Measurements from ENCODE around the gene KATNBL1.

Gene KATNBL1, protein sequence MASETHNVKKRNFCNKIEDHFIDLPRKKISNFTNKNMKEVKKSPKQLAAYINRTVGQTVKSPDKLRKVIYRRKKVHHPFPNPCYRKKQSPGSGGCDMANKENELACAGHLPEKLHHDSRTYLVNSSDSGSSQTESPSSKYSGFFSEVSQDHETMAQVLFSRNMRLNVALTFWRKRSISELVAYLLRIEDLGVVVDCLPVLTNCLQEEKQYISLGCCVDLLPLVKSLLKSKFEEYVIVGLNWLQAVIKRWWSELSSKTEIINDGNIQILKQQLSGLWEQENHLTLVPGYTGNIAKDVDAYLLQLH

DNA sequence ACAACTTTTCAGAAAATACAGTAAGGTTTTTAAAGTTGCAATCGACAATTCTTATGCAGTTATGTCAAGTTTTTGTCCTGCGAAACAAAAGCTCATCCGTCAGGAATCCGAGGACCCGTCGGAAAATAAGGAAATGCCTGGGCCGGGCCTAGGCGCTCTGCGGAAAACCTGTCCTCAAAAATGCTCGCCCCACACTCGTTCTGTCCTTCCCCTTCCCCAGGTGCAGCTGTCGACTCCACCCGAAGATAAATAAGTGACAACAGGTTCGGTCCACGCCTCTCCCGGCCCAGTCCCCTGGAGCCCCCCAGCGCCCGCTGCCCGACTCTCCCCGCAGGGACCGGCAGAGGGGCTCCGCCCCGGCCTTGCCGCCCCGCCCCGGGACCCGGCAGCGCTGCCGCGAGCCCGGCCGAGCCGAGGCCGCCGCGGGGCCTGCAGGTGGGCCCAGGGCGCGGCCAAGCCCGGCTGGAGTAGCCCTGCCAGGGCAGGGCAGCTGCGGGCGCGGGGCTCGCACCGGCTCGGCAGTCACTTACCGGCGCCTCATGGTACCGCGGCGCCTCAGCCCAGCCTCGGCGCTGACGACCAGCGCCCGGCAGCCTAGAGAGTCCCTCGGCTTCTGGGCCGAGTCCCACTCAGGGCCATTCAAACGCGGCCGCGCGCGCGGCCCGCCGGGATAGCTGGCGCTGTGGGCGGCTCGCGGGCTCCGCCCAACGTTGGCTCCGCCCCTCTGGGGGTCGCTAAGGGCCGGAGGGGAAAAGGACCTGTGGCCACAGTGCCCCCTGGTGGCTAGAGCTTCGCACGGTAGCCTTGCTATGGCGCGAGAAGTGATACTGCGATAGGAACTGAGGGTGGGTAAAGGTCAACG lies at the start of gene KATNBL1:
TSS of gene KATNBL1 (minus strand) at position 676 of the 862 bp plus-strand sequence. CDS start 46,420 bp downstream, outside the sequence.
- peak; percentile 97 to 99 for DNase-seq (ENCODE audit: low read depth in 2 of 2)

DNA sequence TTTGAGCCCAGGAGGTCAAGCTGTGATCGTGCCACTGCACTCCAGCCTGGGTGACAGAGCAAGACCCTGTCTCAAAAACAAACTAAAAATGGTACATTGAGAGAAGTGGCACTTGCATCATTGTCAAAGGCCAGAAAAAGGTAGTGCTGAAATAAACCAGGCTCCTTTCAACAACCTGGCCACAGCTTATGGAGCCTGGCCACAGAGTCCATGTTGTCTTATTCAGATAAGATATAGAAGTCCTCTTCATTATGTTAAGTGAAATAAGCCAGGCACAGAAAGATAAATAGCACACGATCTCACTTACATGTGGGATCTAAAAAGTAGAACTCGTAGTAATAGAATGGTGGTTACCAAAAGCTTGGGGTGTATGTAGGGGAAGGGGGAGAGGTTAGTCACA lies 49.7 kb upstream of the KATNBL1 start:
- no peak for DNase-seq (ENCODE audit: low read depth in 2 of 2)

DNA sequence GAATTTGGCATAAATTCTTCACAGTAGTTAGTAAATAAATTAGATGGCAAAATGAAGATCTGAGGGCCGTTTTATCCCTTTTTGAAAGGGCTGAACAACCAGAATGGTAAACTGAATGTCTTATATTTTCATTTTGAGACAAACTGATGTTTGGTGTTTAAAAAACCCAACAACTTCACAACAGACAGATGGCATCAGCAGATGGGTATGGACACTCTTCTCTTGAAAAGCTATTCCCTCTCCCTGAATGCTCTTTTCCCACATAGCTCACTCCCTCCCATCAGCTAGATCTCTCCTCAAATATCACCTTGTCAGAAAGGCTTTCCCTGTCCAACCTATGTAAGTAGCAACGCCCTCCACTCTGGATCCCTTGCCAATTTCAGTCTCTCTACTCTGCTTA lies 48.3 kb upstream of the KATNBL1 start:
- no peak for DNase-seq (ENCODE audit: low read depth in 2 of 2)

DNA sequence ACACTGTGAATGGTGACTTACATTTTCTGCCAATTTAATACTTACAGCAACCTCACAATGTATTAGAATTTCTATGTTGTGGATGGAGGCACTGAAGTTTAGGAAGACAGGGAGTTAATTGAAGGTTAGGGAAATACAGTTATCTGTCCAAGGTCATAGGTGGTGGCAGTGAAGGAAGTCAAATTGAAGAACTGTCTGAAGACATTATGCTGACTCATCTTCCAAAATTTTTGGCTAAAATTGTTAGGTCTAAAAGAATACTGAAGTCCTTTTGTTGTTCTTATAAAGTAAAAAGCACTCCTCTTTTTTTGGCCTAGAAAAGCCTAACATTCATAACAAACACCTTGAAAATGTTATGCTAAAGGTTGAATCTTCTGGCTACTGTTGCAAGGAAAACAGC lies 42.6 kb upstream of the KATNBL1 start:
- DNase-seq (ENCODE audit: low read depth in 2 of 2): no peak

DNA sequence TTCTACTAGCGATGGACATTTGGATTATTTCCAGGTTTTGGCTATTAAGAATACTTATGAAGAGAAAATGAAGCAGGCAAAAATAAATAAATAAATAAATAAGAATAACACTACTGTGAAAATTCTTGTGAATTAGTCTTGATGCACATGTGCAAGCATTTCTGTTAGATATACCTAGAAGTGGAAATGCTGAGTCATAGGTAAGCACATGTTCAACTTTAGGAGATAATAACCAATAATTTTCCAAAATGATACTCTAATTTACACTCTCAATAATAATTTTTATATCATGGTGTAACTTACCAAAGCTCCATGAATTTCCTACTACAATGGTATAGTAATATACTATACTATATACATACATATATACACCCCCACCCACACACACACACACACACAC lies 38.3 kb upstream of the KATNBL1 start:
- no peak for DNase-seq (ENCODE audit: low read depth in 2 of 2)

DNA sequence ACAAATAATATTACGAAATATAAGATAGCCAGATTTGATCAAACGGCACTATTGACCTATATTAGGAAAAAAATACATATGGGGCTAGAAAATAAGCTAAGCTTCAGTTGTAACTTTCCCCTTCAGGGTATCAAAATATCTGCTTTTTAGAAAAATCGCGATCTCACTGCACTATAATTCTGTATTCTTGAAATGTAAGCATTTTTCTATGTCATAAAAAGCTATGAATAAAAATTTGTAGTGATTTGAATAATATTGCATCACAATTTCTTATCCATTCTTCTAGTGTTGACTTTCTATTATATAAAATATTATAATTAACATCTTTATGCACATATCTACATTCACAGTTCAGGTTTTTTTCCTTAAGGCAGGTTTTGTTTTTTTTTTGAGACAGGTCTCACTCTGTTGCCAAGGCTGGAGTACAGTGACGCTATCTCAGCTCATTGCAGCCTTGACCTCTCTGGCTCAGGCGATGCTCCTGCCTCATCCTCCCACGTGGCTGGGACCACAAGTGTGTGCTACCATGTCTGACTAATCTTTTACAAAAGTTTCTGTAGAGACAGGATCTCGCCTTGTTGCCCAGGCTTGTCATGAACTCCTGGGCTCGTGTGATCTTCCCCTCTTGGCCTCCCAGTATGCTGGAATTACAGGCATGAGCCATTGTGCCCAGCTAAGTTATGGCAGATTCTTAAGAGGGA lies 36.5 kb upstream of the KATNBL1 start:
- no peak for DNase-seq (ENCODE audit: low read depth in 2 of 2)

DNA sequence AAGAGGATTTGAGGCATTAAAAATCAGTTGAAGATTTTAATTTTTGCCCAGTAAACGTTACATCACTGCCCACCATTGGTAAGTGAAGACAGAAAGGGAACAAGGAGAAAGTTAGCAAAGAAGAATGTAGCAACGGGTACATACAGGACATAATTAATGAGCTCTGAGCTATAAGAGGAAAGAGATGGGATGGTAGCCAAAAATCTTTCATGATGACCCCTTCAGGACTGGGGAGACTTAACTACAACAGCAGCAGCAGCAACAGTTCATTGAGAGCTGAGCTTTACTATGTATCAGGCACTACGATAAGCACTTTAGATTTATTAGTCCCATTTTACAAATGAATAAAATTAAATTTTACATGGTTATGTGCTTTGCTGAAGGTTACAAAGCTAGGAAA lies 33.3 kb upstream of the KATNBL1 start:
- no peak for DNase-seq (ENCODE audit: low read depth in 2 of 2)

DNA sequence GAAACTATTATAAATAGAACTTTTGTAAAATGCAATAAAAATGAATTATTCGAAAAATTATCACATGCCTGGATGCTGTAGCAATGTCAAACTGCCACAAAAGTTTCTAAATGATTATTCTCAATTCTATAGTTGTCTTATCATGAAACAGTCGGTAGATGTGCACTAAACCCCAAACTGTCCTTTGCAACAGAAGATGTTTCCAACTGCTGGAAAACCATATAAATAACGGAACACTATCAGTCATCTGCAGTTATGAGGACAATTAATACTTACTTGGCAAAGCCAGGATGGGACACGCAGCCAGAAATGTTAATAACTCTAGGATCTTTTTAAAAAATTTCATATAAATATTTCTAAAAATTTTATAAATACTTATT lies 32.4 kb upstream of the KATNBL1 start:
- no peak for DNase-seq (ENCODE audit: low read depth in 2 of 2)

DNA sequence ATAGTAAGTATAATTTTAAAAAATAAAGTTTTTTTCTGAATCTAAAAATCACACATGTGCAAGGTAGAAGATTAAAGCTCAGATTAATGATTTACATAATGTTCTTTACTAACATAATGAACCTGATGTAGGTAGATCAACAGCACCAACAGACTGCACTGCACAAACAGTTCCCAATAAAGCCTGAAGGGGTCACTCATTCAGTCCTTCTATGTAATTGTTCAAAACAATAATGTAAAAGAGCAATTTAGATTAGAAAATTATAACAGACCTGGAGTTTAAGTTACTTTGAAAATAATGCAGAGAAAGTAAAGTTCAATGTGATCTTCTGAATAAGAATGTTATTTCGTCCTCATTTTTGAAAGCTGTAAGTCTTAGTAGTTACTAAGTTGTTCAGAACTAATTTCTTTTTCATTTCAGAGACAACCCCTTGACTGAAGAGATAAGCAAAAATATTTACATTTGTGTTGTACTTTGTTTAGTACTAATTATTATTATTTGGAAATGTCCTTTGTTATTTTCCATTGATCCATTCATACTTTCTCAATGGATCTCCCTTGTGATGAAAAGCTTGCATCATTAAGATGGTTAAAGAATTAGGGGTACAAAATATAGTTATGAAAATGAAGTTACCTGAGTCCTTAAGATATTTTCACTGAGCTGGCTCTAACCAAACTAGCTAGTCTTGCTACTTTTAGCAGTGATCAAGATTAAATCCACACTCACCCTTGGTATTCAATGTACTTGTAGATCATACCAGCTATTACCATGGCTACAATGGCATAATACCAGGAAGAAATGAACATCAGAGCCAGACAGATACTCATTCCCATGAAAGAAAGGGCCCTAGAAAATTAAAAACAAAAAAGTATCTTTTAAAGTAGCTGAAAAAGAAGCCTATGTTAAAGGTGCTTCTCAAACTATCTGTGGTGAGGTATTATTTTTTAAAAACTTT lies 31.8 kb upstream of the KATNBL1 start:
- DNase-seq (ENCODE audit: low read depth in 2 of 2): no peak

DNA sequence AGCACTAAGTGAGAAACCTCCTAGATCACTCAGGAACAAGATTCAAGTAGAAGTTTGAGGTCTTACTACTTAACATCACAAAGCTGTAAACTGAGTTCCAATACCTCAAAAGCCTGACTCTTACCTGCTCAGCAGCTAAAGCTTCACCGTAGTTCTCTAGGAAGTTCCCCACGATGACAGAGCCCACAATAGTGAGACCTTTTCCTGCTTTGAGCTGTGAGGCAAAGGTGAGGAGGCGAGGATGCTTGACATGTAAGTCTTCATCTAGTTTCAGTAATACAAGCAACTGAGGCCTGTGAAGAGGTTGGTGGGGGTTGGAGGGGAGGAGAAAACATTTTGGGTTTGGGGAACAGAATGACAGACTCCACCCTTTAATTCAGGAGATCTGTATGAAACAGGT lies 30.6 kb upstream of the KATNBL1 start:
- no peak for DNase-seq (ENCODE audit: low read depth in 2 of 2)

DNA sequence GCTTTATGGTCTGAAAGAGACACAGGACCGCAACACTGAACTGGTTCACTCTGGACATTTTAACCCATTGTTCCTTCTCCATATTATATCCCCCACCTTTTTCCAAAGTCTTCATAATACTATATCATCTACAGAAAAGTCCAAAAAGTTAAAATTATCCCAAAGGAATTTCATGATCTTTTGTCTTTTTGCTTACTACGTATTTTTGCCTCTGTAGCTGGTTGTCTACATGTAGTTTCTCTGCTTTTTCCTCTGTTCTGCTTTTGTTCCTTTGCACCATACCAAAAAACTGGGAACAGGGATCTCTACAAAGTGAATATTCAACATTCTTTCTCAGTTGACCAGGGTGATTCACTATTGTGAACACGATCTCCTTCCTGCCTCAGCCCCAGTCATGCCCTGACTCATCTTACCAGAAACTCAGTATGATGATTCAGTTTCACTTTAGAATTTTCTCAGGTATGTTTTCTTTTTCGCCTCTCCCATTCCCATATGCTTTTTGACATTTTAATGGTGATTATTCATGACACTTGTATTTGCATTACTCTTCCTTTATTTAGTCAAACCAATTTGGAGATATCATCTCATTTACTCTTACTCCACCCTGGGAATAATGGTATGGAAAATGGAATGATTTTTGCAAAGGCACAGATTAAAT lies 29.4 kb upstream of the KATNBL1 start:
- DNase-seq (ENCODE audit: low read depth in 2 of 2): peak in 1 of 2 donors; percentile 24

DNA sequence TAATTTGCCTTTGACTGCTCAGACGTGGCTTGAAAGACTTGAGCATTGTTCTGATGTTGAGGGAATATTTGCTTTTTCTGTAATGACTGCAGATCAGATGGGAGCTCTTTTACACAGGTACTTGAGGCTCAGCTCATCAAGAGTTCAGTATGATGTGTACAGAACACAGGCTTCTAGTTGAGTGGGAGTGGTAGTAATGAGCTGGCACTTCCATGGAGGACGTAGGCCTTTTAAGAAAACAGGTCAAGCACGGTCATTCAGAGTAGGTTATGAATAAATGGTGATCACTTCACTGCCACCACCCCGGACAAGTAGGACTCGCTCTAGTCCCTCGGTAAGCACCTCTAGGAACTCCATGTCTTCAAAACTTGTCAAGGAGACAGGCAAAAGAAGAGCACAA lies 23.7 kb upstream of the KATNBL1 start:
- no peak for DNase-seq (ENCODE audit: low read depth in 2 of 2)

DNA sequence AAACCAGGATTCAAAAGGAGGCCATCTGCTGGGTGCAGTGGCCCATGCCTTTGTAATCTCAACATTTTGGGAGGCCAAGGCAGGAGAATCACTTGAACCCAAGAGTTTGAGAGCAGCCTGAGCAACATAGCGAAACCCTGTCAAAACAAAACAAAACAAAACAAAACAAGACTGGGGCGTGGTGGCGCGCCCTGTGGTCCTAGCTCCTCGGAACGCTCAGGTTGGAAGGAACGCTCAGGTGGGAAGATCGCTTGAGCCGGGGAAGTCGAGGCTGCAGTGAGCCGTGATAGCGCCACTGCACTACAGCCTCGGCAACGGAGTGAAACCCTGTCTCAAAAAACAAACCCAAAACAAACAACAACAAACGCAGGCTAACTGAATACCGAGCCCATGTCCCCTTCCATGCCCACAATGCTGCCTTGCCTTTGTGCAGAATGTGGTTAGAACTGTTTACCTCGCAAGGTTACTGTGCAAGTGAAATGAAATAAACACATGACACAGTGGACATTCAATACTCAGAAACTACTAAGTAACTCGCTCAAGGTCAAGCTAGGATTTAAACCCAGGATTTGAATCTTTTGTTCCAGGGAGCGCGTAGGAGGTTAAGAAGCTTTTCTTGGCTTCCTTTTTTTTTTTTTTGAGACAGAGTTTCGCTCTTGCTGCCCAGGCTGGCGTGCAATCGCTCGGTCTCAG lies 14.2 kb upstream of the KATNBL1 start:
- DNase-seq (ENCODE audit: low read depth in 2 of 2): no peak

DNA sequence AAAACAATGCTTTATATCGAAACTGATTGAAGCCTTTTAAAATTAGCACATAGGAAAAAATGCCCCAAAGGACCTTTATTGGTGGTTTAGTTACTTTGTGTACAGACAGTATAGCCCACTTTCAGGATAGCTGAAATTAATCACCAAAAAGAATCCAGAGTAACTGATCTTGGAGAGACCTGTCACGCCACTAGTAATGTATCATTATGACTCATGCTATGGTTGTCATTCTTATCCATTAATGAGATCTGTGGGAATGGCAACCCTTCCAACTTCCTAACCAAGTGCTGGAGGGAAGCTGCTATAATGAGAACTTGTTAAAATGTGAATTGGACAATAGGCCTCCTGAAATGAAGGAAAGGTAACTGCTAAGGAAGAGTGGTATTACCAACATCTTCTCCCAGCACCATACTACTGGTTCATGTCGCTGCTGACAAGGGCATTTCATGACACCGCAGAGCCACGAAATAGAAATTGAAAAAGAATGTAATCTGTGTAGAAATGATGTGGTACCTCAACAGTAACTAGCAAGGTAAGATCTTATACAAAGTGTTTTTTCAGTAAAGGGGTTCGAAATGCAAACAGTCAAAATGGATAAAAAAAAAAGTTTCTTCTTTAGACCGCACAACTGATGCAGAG lies 7.8 kb upstream of the KATNBL1 start:
- DNase-seq (ENCODE audit: low read depth in 2 of 2): no peak

DNA sequence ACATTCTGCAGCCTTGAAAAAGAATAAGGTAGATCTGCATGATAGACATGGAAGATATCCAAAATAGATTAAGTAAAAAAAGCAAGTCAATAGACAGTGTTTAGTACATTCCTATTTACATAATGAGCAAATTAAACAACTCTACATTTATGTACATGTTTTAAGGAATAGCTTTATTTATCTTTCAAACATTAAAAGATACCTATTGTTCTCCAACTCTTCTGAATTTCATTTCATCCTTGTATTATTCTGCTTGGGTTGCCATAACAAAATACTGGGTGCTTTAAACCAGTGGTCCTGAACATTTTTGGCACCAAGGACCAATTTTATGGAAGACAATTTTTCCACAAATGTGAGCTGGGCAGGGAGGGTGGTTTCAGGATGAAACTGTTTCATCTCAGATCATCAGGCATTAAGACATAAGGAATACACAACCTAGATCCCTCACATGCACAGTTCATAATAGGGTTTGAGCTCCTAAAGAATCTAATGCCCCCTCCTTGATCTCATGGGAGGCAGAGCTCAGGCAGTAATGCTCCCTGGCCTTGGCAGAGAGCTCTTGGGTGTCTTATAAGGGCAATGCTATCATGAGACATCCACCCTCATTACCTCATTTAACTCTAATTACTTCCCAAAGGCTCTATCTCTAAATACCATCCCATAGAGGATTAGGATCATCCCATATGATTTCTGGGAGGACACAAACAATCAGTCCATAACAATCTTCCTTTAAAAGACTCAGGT lies 6.8 kb upstream of the KATNBL1 start:
- no peak for DNase-seq (ENCODE audit: low read depth in 2 of 2)

DNA sequence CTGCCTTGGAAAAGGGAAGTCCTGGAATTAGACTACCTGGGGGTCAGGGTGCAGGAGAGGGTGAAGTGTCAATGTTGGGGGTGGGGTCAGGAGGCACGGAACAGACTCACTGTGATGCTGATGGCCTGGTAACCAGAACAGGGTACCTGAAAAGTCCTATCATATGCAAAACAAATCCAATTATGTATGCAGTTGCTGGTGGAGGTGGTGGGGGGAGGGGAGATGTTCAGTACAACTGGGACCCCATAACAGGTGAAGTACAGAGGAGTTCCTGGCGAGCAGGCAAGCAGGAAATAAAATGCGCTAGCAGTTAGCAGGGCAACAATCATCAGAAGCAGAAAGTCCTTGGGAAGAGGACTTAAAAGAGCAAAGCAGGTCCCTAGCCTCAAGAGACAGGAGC lies 4.2 kb upstream of the KATNBL1 start:
- no peak for DNase-seq (ENCODE audit: low read depth in 2 of 2)

DNA sequence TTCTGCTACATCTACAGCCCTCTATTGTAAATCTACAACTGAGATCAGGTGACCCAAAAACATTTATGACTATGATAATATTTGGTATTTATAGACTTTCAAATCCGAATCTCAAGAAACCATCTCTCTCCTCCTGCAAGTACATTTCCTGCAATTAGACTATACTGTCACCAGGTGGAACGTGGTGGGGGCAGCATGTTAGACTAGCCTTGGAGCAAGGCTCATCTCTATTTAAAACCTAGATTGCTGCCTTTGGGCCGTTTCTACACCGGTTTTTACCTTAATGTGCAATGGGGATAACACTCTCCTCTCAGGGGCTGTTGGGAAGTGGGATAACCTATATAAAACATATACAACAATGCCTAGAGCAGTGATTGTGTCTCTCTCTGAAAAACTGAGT lies 3.8 kb upstream of the KATNBL1 start:
- no peak for DNase-seq (ENCODE audit: low read depth in 2 of 2)

DNA sequence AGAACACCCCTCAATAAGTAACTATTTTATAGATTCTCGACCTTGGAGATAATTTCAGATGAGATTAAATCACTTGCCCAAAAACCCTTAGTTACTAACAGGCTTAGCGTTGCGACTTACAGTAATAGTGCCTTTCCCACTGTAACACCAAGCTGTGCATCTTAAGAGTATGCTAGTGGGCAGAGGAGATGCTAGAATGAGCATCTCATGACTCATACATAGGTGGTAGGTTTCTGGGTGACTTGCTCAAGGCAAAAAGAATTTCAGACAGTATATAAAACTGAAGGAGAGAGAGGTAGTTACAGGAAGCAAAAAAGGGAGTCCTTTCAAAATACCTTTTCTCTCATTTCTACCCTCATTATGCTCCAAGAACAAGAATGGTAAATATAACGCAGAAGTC lies 3.9 kb downstream of the KATNBL1 start:
- DNase-seq (ENCODE audit: low read depth in 2 of 2): no peak

DNA sequence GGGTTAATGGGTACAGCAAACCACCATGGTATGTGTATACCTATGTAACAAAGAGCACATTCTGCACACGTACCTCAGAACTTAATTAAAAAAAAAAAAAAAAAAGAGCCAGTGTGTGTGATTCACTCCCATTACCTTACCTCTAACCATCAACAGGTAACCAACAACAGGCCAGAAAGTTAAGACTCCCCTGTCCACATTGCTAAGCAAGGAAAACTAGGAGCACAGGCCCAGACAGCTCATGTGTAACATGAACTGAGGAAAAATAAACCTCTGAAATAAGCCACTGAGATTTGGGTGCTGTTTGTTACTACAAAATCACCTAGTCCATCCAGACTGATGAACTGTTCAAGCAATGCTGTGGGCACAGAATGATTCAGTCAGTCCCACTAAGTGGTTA lies 6.0 kb downstream of the KATNBL1 start:
- no peak for DNase-seq (ENCODE audit: low read depth in 2 of 2)

Data from activated CD4-positive, alpha-beta T cell treated with anti-CD3 and anti-CD28 coated beads for 24 hours (primary cell).